Urinary bladder (tissue), 4 donors: ENCODE results near the gene E2F7. TPM values are rescaled to one million over a fixed set of nuclear protein-coding genes. Genes with fewer than 3 reads are reported as not detected.
"Not testable (repeated sequence)": the region's sequence is repeated elsewhere in the genome, so short reads cannot be mapped to it uniquely, and the experiment has no call there.

ENCODE experiments used
- DNase-seq: peaks from one replicate; pipeline ENCODE4 v3.0.0-alpha.2; 2015; ENCODE audit errors: extremely low spot score
- H3K27ac ChIP-seq: one replicate; pipeline ENCODE4 v1.5.1; 2013; ENCODE audit warnings: low read depth, mild to moderate bottlenecking, moderate library complexity
- H3K36me3 ChIP-seq: one replicate; pipeline ENCODE4 v1.6.1; 2013; ENCODE audit warnings: mild to moderate bottlenecking, moderate library complexity; ENCODE audit not compliant: insufficient read depth
- H3K4me1 ChIP-seq: one replicate; pipeline ENCODE4 v1.6.1; 2013; ENCODE audit warnings: mild to moderate bottlenecking, moderate library complexity; ENCODE audit not compliant: insufficient read depth
- H3K4me3 ChIP-seq: one replicate; pipeline ENCODE4 v1.5.1; 2013; ENCODE audit warnings: low read depth, low read length
- WGBS: extraction: QIAGEN DNeasy Blood & Tissue Kit; methylation state at CpG from one replicate; pipeline ENCODE4 v1.1.7; 2013; 5-methylcytosine and 5-hydroxymethylcytosine counted together
- polyA plus RNA-seq: library from polyadenylated mRNA; stranded (reverse); fragments of 200-250 nt; gene quantifications from one replicate; pipeline ENCODE4 v1.2.3, GENCODE V29; 2013
- total RNA-seq: library from RNA; depleted of rRNA; stranded (reverse); fragments of >200 nt; gene quantifications from one replicate; pipeline ENCODE4 v1.2.3, GENCODE V29; 2014
- donor health status: healthy with polysubstance abuse.
- donor health status: healthy.

The E2F7 gene
- total and polyA plus RNA-seq, 2 donors = 0.08 to 7.2 TPM

DNA sequence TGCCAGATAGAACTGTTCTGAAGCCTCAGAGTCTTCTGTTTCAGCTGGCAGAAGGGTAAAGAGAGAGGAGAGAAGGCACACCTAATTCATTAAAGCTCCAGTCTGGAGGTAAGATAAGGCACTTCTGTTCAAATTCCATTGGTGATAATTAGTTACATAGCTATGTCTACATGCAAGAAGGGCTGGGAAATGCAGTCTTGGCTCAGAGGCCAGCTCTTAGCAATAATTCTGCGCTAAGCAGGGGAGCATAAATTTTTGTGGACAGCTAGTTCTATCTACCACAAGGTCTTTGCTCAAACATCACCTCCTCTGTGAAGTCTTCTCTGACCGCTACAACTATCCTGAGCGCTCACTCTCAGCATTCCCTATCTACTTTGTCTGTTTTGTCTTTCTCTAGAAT is 14.3 kb upstream of the E2F7 start:
- WGBS = 94% methylated on average over 3 of the region's 3 CpGs
- Histone ChIP-seq H3K36me3 (no peaks in the 10 kb centered on the region), H3K4me1 (no peaks in the 10 kb centered on the region), H3K27ac (no peak overlapping the region), H3K4me3 (no peak overlapping the region)
- DNase-seq = no peak

DNA sequence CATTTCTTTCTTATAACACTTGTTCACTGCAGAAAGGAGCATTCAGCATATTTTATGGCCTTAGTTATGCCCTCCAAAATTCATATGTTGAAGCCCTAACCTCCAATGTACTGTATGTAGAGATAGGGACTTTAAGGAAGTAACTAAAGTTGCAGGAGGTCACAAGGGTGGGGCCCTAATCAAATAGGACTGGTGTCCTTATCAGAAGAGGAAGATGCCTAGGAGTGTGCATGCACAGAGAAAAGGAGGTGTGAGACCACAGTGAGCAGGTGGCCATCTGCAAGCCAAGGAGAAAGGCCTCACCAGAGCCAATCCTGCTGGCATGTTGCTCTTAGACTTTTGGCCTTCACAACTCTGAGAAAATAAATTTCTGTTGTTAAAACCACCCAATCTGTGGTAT is 12.9 kb upstream of the E2F7 start:
- H3K27ac ChIP-seq = no peak overlapping the region
- no peak for DNase-seq
- H3K36me3 ChIP-seq = no peaks in the 10 kb centered on the region
- no peaks in the 10 kb centered on the region for H3K4me1 ChIP-seq
- H3K4me3 ChIP-seq = no peak overlapping the region

DNA sequence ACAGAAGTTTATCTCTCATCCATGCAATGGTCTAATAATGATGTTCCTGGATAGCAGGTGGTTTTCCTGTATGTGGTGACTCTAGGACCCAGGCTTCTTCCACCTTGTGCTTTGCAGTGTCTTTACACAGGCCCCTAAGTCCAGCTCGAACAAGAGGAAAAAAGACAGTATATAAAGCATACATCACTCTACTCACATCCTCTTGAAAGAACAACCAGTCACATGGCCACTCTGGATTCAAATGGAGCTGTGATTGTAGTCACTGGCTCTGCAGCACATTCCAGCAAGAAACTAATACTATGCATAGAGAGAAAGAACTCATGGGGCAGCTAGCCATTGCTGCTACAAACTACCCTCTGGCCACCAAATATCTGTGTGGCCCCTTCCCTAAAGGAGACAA is 11.5 kb upstream of the E2F7 start:
- no peak overlapping the region for H3K4me3 ChIP-seq
- WGBS = 62% methylated on average over 1 of the region's 1 CpG
- no peaks in the 10 kb centered on the region for H3K4me1 ChIP-seq
- H3K27ac ChIP-seq = no peak overlapping the region
- H3K36me3 ChIP-seq = no peaks in the 10 kb centered on the region
- DNase-seq = no peak

DNA sequence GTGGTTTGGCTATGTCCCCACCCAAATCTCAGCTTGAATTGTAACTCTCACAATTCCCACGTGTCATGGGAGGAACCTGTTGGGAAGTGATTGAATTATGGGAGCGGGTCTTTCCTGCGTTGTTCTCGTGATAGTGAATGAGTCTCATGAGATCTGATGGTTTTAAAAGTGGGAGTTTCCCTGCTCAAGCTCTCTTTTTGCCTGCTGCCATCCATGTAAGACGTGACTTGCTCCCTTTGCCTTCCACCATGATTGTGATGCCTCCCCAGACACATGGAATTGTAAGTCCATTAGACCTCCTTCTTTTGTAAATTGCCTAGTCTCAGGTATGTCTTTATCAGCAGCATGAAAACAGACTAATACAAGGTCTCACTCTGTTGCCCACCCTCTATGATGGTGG is 8.5 kb upstream of the E2F7 start:
- not testable (repeated sequence) for H3K36me3 ChIP-seq, DNase-seq, H3K4me3 ChIP-seq, H3K4me1 ChIP-seq, H3K27ac ChIP-seq
- 94% methylated on average over 5 of the region's 5 CpGs for WGBS

DNA sequence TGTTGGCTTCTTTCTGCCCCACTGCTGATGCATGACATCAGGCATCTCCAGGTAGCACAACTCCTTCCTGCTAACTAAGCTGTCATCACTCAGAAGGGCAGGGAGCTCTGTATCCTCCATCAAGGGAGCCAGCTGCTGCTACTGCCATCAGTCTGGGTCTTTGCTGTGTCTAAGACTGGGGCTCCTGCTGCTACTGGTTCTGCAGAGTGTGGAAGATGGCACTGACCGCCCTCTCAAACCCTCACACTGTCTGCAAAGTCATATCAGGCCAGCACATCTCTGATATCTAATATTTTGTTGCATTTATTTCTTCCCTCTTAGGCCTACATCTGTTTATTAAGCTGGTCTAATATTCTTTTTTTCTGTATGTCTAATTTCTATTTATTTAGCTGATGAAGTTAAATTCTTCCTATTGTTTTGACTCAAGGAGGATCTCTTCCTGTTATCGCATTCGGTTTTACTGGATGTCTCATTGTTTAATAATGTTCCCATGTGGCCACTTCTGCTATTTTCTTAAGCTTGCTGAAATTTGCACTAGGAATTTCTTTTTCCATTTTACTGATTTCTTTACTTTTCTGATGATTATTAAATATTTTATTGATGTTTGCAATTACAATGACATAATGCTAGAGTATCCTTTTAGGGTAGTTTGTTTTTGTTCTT is 7.6 kb upstream of the E2F7 start:
- Histone ChIP-seq H3K36me3 (no peaks in the 10 kb centered on the region), H3K4me3 (no peak overlapping the region), H3K4me1 (no peaks in the 10 kb centered on the region), H3K27ac (no peak overlapping the region)
- no peak for DNase-seq
- 90% methylated on average over 3 of the region's 3 CpGs for WGBS

DNA sequence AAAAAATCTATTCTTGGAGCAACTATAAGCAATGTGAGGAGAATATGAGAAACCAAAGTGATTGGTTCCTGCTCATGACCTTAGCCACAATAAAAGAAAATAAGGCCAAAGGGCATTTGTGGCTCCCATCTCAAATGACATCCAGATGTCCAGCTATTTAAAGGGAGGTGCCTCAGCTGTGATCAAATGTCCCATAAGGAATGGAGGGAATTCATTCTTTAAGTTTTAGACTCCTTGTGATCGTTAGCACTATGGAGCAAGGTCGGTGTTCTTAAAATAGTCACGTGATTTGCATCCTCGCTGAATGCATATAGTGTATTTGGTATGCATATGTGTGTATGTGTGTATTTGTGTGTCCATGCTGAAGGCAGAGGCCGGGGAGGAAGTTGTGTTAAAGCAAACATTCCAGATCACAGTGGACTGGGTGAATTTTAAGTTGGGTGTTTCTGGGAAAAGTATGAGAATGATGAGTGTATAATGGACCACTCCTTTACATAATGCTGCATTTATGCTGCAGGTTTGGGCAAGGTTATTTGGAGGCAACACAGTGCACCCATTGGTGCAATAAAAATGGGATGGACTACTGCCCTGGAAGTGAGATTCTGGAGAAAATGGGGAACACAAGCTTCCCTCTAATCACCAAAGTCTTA is 5.6 kb upstream of the E2F7 start:
- Histone ChIP-seq H3K4me1 (no peaks in the 10 kb centered on the region), H3K4me3 (no peak overlapping the region), H3K27ac (no peak overlapping the region), H3K36me3 (no peaks in the 10 kb centered on the region)
- no peak for DNase-seq
- 84% methylated on average over 5 of the region's 5 CpGs for WGBS

DNA sequence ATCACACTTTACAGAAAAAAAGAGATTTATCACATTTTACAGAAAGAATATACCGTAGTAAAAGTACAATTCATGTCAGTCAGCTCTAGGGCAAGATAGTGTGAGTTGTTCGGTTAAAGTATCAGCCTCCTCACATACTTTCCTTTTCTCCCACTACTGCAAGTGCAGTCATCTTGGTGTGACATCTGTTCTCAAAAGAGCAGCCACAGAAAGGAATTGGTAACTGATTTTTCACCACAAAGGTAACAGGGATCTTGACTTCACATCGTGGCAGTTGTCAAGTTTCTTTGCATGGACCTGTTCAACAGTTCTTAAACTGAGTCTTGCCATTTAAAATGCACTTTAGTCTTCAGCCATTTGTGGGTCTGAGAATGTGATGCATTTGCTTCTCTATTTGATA is 5.0 kb upstream of the E2F7 start:
- Histone ChIP-seq H3K4me1 (no peaks in the 10 kb centered on the region), H3K36me3 (no peaks in the 10 kb centered on the region), H3K27ac (no peak overlapping the region), H3K4me3 (no peak overlapping the region)
- DNase-seq = no peak
- 69% methylated on average over 3 of the region's 3 CpGs for WGBS

DNA sequence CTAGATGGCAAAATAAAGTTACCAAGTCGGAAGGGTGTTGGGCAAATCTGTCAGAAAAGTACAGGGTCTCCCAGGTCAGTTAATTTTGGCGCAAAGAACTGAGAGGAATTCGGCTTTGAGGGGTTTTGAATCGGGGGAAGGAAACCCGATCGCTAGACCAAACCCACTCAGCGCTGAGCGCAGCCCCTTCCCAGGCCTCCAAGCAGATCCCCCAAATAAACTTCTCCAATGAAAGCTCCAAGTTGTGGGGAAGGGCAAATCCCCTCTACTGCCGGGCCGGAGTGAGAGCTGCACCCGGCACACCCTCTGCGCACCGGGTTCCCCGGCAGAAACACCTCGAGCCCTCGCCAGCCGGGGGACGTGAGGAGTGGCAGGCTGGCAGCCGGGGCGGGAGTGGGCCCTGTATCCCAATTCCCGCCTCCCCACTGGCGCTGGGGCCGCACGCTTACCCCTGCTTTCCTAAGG is 441 bp downstream of the E2F7 start:
- Histone ChIP-seq H3K27ac (no peak overlapping the region), H3K4me1 (no peaks in the 10 kb centered on the region), H3K4me3 (peak overlapping the region; percentile 69), H3K36me3 (no peaks in the 10 kb centered on the region)
- no peak for DNase-seq
- 3% methylated on average over 24 of the region's 24 CpGs for WGBS

DNA sequence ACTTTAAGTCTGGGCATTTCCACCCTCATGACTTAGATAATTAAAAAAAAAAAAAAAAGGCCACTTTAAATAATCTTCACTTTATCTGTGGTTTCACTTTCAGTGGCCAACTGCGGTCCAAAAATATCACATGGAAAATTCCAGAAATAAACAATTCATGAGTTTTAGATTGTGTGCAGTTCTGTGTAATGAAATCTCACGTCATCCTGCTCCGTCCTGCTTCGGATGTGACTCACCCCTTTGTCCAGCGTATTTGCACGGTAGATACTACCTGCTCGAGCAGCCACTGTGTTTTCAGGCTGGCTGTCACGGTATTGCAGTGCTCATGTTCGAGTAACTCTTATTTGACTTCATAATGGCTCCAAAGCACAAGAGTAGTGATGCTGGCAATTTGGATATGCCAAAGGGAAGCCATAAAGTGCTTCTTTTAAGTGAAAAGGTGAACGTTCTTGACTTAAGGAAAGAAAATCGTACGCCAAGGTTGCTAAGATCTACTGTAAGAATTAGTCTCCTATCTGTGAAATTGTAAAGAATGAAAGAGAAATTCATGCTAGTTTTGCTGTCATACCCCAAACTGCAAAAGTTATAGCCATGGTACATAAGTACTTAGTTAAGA is 2.4 kb downstream of the E2F7 start:
- Histone ChIP-seq H3K4me3 (peak overlapping the region; percentile 19), H3K27ac (no peak overlapping the region), H3K36me3 (no peaks in the 10 kb centered on the region), H3K4me1 (no peaks in the 10 kb centered on the region)
- WGBS = 37% methylated on average over 12 of the region's 12 CpGs
- no peak for DNase-seq

DNA sequence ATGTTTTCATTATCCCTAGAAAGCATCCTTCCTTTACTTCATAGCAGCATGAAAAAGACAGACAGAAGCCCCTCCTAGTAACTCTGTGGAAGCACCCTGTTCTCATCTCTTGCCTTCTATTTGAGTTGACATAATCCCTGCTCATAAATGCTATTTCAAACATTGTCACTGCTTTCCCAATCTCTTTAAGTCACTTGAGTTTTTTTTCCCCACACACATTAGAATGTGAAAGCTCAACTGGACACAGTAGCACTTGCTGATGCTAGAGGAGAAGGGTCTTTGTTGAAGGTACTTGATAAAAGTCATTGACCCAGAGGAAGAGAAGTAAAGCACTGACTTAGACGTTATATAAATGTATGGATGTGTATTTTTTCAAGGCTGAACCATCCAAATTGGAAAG is 3.0 kb downstream of the E2F7 start:
- 30% methylated on average over 1 of the region's 1 CpG for WGBS
- H3K27ac ChIP-seq = peak overlapping the region; percentile 18
- no peaks in the 10 kb centered on the region for H3K36me3 ChIP-seq
- H3K4me3 ChIP-seq = peak overlapping the region; percentile 19
- H3K4me1 ChIP-seq = no peaks in the 10 kb centered on the region
- DNase-seq = no peak

DNA sequence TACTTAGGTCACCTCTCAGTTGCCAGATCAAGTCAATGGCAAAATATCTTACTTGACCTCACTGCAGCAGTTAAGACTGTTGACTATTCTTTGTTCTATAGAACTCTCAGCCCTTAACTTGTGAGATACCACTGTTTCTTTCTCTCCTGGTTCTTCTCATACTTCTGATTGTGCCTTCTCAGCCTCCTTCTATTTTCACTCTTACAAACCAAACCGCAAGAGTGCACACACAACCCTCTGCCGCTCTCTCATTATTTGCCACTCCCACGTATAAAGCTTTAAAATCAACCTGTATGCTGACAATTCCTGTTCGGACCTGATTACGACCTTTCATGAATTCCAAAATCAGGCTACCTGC is 4.5 kb downstream of the E2F7 start:
- Histone ChIP-seq H3K36me3 (no peaks in the 10 kb centered on the region), H3K27ac (no peak overlapping the region), H3K4me1 (no peaks in the 10 kb centered on the region), H3K4me3 (no peak overlapping the region)
- no peak for DNase-seq
- 94% methylated on average over 5 of the region's 5 CpGs for WGBS

DNA sequence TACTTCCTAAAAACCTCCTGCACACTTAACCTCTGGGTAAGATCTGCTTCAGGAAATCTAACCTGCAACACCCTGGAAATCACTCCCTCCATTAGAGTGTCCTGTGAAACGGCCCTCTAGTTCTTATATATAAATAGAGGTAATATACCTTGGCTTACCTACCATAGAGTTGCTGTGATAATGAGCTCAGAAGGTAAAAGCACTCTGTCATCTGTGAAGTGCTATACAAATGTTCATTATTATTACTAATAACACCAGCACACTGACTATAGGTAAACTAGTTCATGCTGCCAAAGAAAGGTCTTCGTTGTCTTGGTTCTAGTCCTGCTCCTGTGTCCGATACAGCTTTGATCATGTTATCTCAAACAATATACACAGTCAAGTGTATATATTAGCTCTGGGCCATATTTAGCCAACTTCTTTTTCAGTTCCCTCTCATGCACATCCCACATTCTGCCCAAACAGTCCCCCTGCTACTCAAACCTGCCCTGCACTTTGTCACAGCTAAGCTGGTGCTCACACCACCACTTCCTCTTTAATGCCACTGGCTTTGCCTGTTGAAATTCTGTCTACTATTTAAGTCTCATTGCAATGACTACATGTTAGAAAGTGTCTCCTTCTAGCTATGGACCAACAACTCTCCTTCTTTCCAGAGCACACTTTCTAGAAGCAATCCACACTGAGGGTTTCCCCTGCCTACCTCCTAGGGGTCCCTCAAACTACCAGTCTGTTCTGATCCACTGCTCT is 5.1 kb downstream of the E2F7 start:
- Histone ChIP-seq H3K27ac (no peak overlapping the region), H3K36me3 (no peaks in the 10 kb centered on the region), H3K4me1 (no peaks in the 10 kb centered on the region), H3K4me3 (no peak overlapping the region)
- DNase-seq = no peak
- 87% methylated on average over 3 of the region's 3 CpGs for WGBS

DNA sequence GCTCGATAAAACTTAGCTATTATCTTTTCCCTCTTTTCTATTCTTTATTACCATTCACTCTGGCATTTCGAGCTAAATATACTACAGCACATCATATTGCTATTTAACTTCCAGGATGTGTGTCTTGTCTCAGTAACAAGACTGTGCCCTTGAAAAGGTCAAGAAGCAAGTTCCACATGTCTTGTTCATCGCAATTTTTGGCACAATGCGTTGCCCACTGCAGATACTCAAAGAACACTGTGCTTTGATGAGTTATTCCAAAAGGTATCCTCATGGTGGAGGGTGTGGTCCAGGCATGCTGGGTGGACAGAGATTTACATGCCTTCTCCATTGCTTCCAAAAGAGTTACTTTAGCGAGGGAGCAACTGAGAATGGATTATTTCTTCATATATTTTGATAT is 6.6 kb downstream of the E2F7 start:
- DNase-seq = no peak
- WGBS = 85% methylated on average over 5 of the region's 5 CpGs
- no peak overlapping the region for H3K27ac ChIP-seq

DNA sequence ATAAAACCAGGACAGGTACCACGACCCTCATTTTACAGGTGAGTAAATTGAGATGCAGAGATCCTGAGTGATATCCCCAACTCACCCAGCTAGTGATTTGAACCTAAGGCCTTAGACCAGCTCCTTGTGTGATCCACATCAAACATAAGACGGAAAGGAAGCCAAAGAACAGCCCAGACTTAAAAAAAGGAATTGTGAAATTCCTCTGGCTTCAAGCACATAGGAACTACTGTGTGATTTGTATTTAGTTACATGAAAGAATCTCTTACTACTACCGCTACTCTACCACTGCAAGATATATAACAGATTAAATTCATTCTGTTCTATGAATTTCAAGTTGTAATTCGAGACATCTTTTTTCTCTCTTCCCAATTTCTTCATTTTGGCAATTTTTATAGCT is 10.5 kb downstream of the E2F7 start:
- DNase-seq = no peak

More for the DNA sequence above, 6.6 kb downstream of the E2F7 start:
- no peak overlapping the region for H3K4me3 ChIP-seq
- no peaks in the 10 kb centered on the region for H3K36me3 ChIP-seq
- no peaks in the 10 kb centered on the region for H3K4me1 ChIP-seq

More for the DNA sequence above, 10.5 kb downstream of the E2F7 start:
- H3K4me3 ChIP-seq = no peak overlapping the region
- H3K4me1 ChIP-seq = no peaks in the 10 kb centered on the region
- no peak overlapping the region for H3K27ac ChIP-seq
- WGBS = 90% methylated on average over 4 of the region's 4 CpGs
- H3K36me3 ChIP-seq = no peaks in the 10 kb centered on the region
